Measurements from ENCODE around the gene USB1. TPM values are rescaled to one million over a fixed set of nuclear protein-coding genes. Genes with fewer than 3 reads are reported as not detected.
A peak's percentile ranks its signal among the peaks of the same experiment; 100 is the strongest.

USB1 gene
- total RNA-seq, 1 experiment from 2014 or later, result 18.7 TPM

GRCh38 chr16:57991551-57992059 is 9.6 kb upstream of the USB1 start:
- no peak overlapping the region for H3K9ac ChIP-seq (ENCODE audit: low read length)
- H2AFZ ChIP-seq (ENCODE audit: low read length), result no peak overlapping the region
- no peaks in the 10 kb centered on the region for H4K20me1 ChIP-seq (ENCODE audit: low read length)
- no peaks in the 10 kb centered on the region for H3K27me3 ChIP-seq (ENCODE audit: low read length)
- intact Hi-C loops (cut with micrococcal nuclease), result no loop called here
- no peak overlapping the region for H3K27ac ChIP-seq (ENCODE audit: low read length)
- no peak for TF ChIP-seq EZH2phosphoT487 (IDR thresholded peaks at IDR 0.05; ENCODE audit: borderline replicate concordance, low read length)
- H3K4me1 ChIP-seq (ENCODE audit: insufficient read depth, low read length), result peaks cover 6% of the 10 kb centered on the region
- DNase-seq (no peak), ATAC-seq (no peak)
- H3K9me3 ChIP-seq (ENCODE audit: low read length), result no peaks in the 10 kb centered on the region
- no peaks in the 10 kb centered on the region for H3K79me2 ChIP-seq (ENCODE audit: low read length)
- CTCF ChIA-PET, result no interaction called here
- H3K4me3 ChIP-seq (ENCODE audit: low read length), result no peak overlapping the region
- no peaks in the 10 kb centered on the region for H3F3A ChIP-seq (ENCODE audit: low read length, unreplicated experiment)
- H3K36me3 ChIP-seq (ENCODE audit: low read depth, low read length), result no peaks in the 10 kb centered on the region
- no TSS peak for BruUV-seq (replicated peaks)
- POLR2A ChIA-PET (ENCODE audit: unreplicated experiment), result no interaction called here
- no peaks in the 10 kb centered on the region for H3K9me2 ChIP-seq (replicated peaks; ENCODE audit: low read length)
- H3K4me2 ChIP-seq (ENCODE audit: low read length), result no peak overlapping the region

DNA sequence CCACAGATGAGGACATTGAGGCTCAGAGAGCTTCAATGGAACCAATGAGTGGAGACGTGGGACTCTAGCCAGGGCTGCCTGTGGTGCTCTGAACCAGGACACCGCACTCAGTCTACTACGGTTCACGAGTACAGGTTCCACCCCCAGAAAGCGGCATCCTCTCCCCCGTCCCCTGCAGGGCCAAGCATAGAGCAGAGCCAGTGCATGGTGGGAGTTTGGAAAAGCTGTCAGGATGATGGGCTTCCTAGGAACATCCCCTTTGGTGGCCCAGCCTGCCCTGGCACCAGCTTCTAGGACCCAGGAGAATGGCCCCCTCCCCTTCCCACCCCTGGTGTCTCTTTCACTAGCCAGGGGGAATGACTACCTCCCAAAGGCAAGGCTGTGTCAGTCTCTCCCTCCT is 9.1 kb upstream of the USB1 start:
- CTCF ChIA-PET, result no interaction called here
- H3K36me3 ChIP-seq (ENCODE audit: low read depth, low read length), result no peaks in the 10 kb centered on the region
- no peak for ATAC-seq
- no TSS peak for BruUV-seq (replicated peaks)
- intact Hi-C loops (cut with micrococcal nuclease), result no loop called here
- no peaks in the 10 kb centered on the region for H3K79me2 ChIP-seq (ENCODE audit: low read length)
- H2AFZ ChIP-seq (ENCODE audit: low read length), result no peak overlapping the region
- DNase-seq, result no peak
- POLR2A ChIA-PET (ENCODE audit: unreplicated experiment), result no interaction called here
- no peaks in the 10 kb centered on the region for H4K20me1 ChIP-seq (ENCODE audit: low read length)
- peaks cover 6% of the 10 kb centered on the region for H3K4me1 ChIP-seq (ENCODE audit: insufficient read depth, low read length)
- no peak overlapping the region for H3K9ac ChIP-seq (ENCODE audit: low read length)
- H3K4me2 ChIP-seq (ENCODE audit: low read length), result no peak overlapping the region
- TF ChIP-seq EZH2 (IDR thresholded peaks at IDR 0.05; ENCODE audit: low read length, unreplicated experiment) (no peak), EZH2phosphoT487 (IDR thresholded peaks at IDR 0.05; ENCODE audit: borderline replicate concordance, low read length) (no peak), CTCF (conservative IDR thresholded peaks at IDR 0.05; ENCODE audit: low read depth, low read length) (no peak)
- no peak overlapping the region for H3K27ac ChIP-seq (ENCODE audit: low read length)
- H3K27me3 ChIP-seq (ENCODE audit: low read length), result no peaks in the 10 kb centered on the region
- H3K4me3 ChIP-seq (ENCODE audit: low read length), result no peak overlapping the region
- H3K9me3 ChIP-seq (ENCODE audit: low read length), result no peaks in the 10 kb centered on the region
- no peaks in the 10 kb centered on the region for H3F3A ChIP-seq (ENCODE audit: low read length, unreplicated experiment)
- no peaks in the 10 kb centered on the region for H3K9me2 ChIP-seq (replicated peaks; ENCODE audit: low read length)

DNA sequence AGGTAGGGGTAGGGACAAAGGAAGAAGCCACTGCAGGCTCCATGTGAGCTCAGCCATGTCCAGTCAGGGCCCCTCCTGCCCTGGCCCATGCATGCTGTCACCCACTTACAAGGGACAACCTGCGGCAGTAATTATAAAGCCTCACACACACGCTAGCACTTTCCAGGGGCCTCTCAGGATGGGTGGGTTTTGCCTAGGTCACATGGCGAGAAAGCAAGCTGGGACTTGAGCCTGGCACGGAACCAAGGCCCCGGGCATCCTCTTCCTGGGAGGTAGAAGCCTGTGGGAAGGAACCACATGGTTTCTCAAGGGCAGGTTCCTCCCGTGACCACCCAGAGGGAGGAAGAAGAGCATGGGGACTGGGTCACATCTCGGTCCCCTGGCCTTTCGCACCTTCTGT is 7.8 kb upstream of the USB1 start:
- no peaks in the 10 kb centered on the region for H4K20me1 ChIP-seq (ENCODE audit: low read length)
- H3F3A ChIP-seq (ENCODE audit: low read length, unreplicated experiment), result no peaks in the 10 kb centered on the region
- TF ChIP-seq EZH2phosphoT487 (IDR thresholded peaks at IDR 0.05; ENCODE audit: borderline replicate concordance, low read length) (no peak), EZH2 (IDR thresholded peaks at IDR 0.05; ENCODE audit: low read length, unreplicated experiment) (no peak), CTCF (conservative IDR thresholded peaks at IDR 0.05; ENCODE audit: low read depth, low read length) (no peak)
- H3K27ac ChIP-seq (ENCODE audit: low read length), result peak overlapping the region; percentile 61
- H3K4me3 ChIP-seq (ENCODE audit: low read length), result no peak overlapping the region
- H3K9me2 ChIP-seq (replicated peaks; ENCODE audit: low read length), result no peaks in the 10 kb centered on the region
- no peak overlapping the region for H2AFZ ChIP-seq (ENCODE audit: low read length)
- intact Hi-C loops (cut with micrococcal nuclease), result no loop called here
- no peaks in the 10 kb centered on the region for H3K27me3 ChIP-seq (ENCODE audit: low read length)
- H3K9ac ChIP-seq (ENCODE audit: low read length), result no peak overlapping the region
- no peaks in the 10 kb centered on the region for H3K9me3 ChIP-seq (ENCODE audit: low read length)
- ChIA-PET CTCF (no interaction called here), POLR2A (ENCODE audit: unreplicated experiment) (no interaction called here)
- H3K4me2 ChIP-seq (ENCODE audit: low read length), result no peak overlapping the region
- BruUV-seq (replicated peaks), result no TSS peak
- H3K36me3 ChIP-seq (ENCODE audit: low read depth, low read length), result no peaks in the 10 kb centered on the region
- no peaks in the 10 kb centered on the region for H3K79me2 ChIP-seq (ENCODE audit: low read length)
- ATAC-seq, result no peak
- no peak for DNase-seq
- peaks cover 10% of the 10 kb centered on the region for H3K4me1 ChIP-seq (ENCODE audit: insufficient read depth, low read length)
